Measurements from ENCODE around the gene LDLRAD3. TPM values are rescaled to one million over a fixed set of nuclear protein-coding genes. Genes with fewer than 3 reads are reported as not detected.

The LDLRAD3 gene
- total RNA-seq, 1 donor from 2014 or later, result 14.9 TPM

GRCh38 chr11:36240801-36241200 lies 296.9 kb downstream of the LDLRAD3 start:
- Histone ChIP-seq H4K20me1 (ENCODE audit: insufficient read depth, low read length) (no peaks in the 10 kb centered on the region), H3K9me3 (ENCODE audit: insufficient read depth, low read depth, low read length) (no peaks in the 10 kb centered on the region), H3K4me1 (ENCODE audit: insufficient read depth, low read length) (peaks cover under 1% of the 10 kb centered on the region), H3K27ac (ENCODE audit: low read depth, low read length) (no peak overlapping the region), H3K36me3 (ENCODE audit: insufficient read depth, low read length) (no peaks in the 10 kb centered on the region), H3K79me2 (ENCODE audit: insufficient read depth, low read length) (no peaks in the 10 kb centered on the region), H3K4me2 (ENCODE audit: low read length) (no peak overlapping the region), H2AFZ (ENCODE audit: low read depth, low read length) (no peak overlapping the region), H3K4me3 (ENCODE audit: insufficient read depth, low read depth, low read length) (no peak overlapping the region), H3K9ac (ENCODE audit: low read length) (no peak overlapping the region), H3K27me3 (ENCODE audit: insufficient read depth, low read length) (no peaks in the 10 kb centered on the region)
- peaks cover 1% of the 10 kb centered on the region for H3K9me3 Mint-ChIP-seq (ENCODE audit: unreplicated experiment)
- FAIRE-seq, result no peak
- no peak overlapping the region for H3K4me3 Mint-ChIP-seq (ENCODE audit: unreplicated experiment)
- peaks cover 2% of the 10 kb centered on the region for H3K4me1 Mint-ChIP-seq (ENCODE audit: low read depth, unreplicated experiment)
- H3K27ac Mint-ChIP-seq (ENCODE audit: unreplicated experiment), result no peak overlapping the region
- H3K27me3 Mint-ChIP-seq (ENCODE audit: low read depth, unreplicated experiment), result peaks cover 6% of the 10 kb centered on the region
- no peak for DNase-seq (ENCODE audit: low read depth)
- TF ChIP-seq, protein P1, sequence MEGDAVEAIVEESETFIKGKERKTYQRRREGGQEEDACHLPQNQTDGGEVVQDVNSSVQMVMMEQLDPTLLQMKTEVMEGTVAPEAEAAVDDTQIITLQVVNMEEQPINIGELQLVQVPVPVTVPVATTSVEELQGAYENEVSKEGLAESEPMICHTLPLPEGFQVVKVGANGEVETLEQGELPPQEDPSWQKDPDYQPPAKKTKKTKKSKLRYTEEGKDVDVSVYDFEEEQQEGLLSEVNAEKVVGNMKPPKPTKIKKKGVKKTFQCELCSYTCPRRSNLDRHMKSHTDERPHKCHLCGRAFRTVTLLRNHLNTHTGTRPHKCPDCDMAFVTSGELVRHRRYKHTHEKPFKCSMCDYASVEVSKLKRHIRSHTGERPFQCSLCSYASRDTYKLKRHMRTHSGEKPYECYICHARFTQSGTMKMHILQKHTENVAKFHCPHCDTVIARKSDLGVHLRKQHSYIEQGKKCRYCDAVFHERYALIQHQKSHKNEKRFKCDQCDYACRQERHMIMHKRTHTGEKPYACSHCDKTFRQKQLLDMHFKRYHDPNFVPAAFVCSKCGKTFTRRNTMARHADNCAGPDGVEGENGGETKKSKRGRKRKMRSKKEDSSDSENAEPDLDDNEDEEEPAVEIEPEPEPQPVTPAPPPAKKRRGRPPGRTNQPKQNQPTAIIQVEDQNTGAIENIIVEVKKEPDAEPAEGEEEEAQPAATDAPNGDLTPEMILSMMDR (IDR thresholded peaks at IDR 0.05; ENCODE audit: insufficient read depth, low read depth, low read length), result no peak
- no peak for TF ChIP-seq EZH2 (IDR thresholded peaks at IDR 0.05; ENCODE audit: insufficient read depth, low read length)
- H3K36me3 Mint-ChIP-seq (ENCODE audit: low read depth, unreplicated experiment), result peaks cover 2% of the 10 kb centered on the region

GRCh38 chr11:36241497-36241896 lies 297.6 kb downstream of the LDLRAD3 start:
- Histone ChIP-seq H3K27me3 (ENCODE audit: insufficient read depth, low read length) (peaks cover 1% of the 10 kb centered on the region), H3K79me2 (ENCODE audit: insufficient read depth, low read length) (no peaks in the 10 kb centered on the region), H4K20me1 (ENCODE audit: insufficient read depth, low read length) (no peaks in the 10 kb centered on the region), H2AFZ (ENCODE audit: low read depth, low read length) (no peak overlapping the region), H3K4me1 (ENCODE audit: insufficient read depth, low read length) (no peaks in the 10 kb centered on the region), H3K27ac (ENCODE audit: low read depth, low read length) (no peak overlapping the region), H3K9me3 (ENCODE audit: insufficient read depth, low read depth, low read length) (no peaks in the 10 kb centered on the region), H3K4me2 (ENCODE audit: low read length) (no peak overlapping the region), H3K36me3 (ENCODE audit: insufficient read depth, low read length) (no peaks in the 10 kb centered on the region), H3K9ac (ENCODE audit: low read length) (no peak overlapping the region), H3K4me3 (ENCODE audit: insufficient read depth, low read depth, low read length) (no peak overlapping the region)
- peaks cover 1% of the 10 kb centered on the region for H3K9me3 Mint-ChIP-seq (ENCODE audit: unreplicated experiment)
- TF ChIP-seq, protein P1 (IDR thresholded peaks at IDR 0.05; ENCODE audit: insufficient read depth, low read depth, low read length), result no peak
- peaks cover 2% of the 10 kb centered on the region for H3K36me3 Mint-ChIP-seq (ENCODE audit: low read depth, unreplicated experiment)
- FAIRE-seq, result no peak
- no peaks in the 10 kb centered on the region for H3K4me1 Mint-ChIP-seq (ENCODE audit: low read depth, unreplicated experiment)
- DNase-seq (ENCODE audit: low read depth), result no peak
- H3K4me3 Mint-ChIP-seq (ENCODE audit: unreplicated experiment), result no peak overlapping the region
- peaks cover 6% of the 10 kb centered on the region for H3K27me3 Mint-ChIP-seq (ENCODE audit: low read depth, unreplicated experiment)
- peak overlapping the region; percentile 59 for H3K27ac Mint-ChIP-seq (ENCODE audit: unreplicated experiment)

DNA sequence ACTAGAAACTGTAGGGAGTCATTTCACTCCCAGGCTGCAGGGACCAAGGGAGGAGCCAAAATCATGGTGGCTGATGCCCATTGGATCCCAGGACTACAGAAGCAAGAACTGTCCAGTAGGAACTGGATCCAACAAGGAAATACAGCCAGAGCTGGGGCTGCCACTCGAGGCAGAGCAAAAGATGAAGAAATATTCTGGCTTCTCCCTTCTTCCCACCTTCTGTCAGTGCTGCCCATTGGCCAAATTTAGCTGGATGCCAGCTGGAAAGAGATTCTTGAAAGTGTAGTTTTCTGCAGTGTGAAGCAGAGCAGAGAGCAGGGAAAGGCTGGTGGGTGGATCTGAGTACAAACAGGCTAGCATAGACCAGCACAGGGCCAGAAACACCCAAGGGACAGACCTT lies 299.8 kb downstream of the LDLRAD3 start:
- Histone ChIP-seq H3K4me1 (ENCODE audit: insufficient read depth, low read length) (no peaks in the 10 kb centered on the region), H3K4me2 (ENCODE audit: low read length) (no peak overlapping the region), H3K27me3 (ENCODE audit: insufficient read depth, low read length) (peaks cover 9% of the 10 kb centered on the region), H3K36me3 (ENCODE audit: insufficient read depth, low read length) (no peaks in the 10 kb centered on the region), H3K9ac (ENCODE audit: low read length) (no peak overlapping the region), H4K20me1 (ENCODE audit: insufficient read depth, low read length) (no peaks in the 10 kb centered on the region), H2AFZ (ENCODE audit: low read depth, low read length) (no peak overlapping the region), H3K27ac (ENCODE audit: low read depth, low read length) (no peak overlapping the region), H3K4me3 (ENCODE audit: insufficient read depth, low read depth, low read length) (no peak overlapping the region), H3K79me2 (ENCODE audit: insufficient read depth, low read length) (no peaks in the 10 kb centered on the region), H3K9me3 (ENCODE audit: insufficient read depth, low read depth, low read length) (no peaks in the 10 kb centered on the region)
- Mint-ChIP-seq H3K27ac (ENCODE audit: unreplicated experiment) (no peak overlapping the region), H3K4me1 (ENCODE audit: low read depth, unreplicated experiment) (peaks cover 4% of the 10 kb centered on the region), H3K9me3 (ENCODE audit: unreplicated experiment) (peaks cover 4% of the 10 kb centered on the region), H3K4me3 (ENCODE audit: unreplicated experiment) (no peak overlapping the region), H3K36me3 (ENCODE audit: low read depth, unreplicated experiment) (no peaks in the 10 kb centered on the region), H3K27me3 (ENCODE audit: low read depth, unreplicated experiment) (peaks cover 6% of the 10 kb centered on the region)
- DNase-seq (ENCODE audit: low read depth) (no peak), FAIRE-seq (no peak)
- TF ChIP-seq, protein P1 (IDR thresholded peaks at IDR 0.05; ENCODE audit: insufficient read depth, low read depth, low read length), result no peak
- no peak for TF ChIP-seq EZH2 (IDR thresholded peaks at IDR 0.05; ENCODE audit: insufficient read depth, low read length)
